Measurements from ENCODE around the gene NSD1.

DNA sequence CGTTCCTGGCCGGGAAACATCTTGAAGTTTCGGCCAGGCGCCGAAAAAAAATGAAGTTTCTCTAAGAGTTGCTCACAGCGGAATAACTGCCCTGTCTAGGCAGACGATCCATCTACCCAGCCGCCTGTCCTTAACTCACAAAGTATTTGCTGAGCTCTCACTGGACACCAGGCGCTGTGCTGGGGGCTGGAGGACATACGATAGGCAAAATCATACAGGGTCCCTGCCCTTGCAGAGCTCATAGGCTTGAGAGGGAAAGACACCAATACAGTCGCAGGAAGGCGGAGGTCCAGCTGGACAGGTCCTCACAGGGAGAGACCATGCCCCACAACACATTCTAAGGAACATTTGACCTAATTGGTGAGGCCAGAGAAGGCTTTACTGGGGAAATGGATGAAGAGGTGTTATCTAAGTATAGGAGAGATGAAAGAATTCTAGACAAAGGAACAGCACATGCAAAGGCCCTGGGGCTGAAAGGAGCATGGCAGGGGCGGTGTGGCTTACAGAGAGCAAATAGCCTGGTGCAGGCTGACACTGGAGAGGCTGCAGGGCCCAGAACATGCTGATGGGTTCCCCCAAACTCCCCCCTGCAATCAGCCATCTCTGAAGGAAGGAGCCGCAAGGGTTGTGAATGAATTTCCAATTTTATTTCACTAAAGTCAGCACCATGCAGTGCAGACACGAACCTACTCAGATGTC lies 180.1 kb downstream of the NSD1 start:
- TF ChIP-seq RAD21 (IDR thresholded peaks at IDR 0.05; ENCODE audit: low read length) = no peak
- TF ChIP-seq, protein P1, sequence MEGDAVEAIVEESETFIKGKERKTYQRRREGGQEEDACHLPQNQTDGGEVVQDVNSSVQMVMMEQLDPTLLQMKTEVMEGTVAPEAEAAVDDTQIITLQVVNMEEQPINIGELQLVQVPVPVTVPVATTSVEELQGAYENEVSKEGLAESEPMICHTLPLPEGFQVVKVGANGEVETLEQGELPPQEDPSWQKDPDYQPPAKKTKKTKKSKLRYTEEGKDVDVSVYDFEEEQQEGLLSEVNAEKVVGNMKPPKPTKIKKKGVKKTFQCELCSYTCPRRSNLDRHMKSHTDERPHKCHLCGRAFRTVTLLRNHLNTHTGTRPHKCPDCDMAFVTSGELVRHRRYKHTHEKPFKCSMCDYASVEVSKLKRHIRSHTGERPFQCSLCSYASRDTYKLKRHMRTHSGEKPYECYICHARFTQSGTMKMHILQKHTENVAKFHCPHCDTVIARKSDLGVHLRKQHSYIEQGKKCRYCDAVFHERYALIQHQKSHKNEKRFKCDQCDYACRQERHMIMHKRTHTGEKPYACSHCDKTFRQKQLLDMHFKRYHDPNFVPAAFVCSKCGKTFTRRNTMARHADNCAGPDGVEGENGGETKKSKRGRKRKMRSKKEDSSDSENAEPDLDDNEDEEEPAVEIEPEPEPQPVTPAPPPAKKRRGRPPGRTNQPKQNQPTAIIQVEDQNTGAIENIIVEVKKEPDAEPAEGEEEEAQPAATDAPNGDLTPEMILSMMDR (conservative IDR thresholded peaks at IDR 0.05; ENCODE audit: low read depth, low read length) = no peak

Measured in IMR-90 (cell line).